Vagina (tissue), 2 donors: ENCODE measurements around the gene EMILIN1.

Source experiments
- CTCF ChIP-seq, 3 experiments: fragments of 450-650 bp in 2 of 3; fragments of 200-600 bp in 1 of 3; sonication (generic) in 1 of 3; IDR thresholded peaks; one replicate each; pipeline ENCODE4 v1.5.1; 2017 to 2019; ENCODE audit warnings: antibody characterized with exemption in 3 of 3, mild to moderate bottlenecking in 2 of 3, moderate library complexity in 2 of 3
- POLR2A ChIP-seq, 2 donors: fragments of 450-650 bp; IDR thresholded peaks; one replicate each; pipeline ENCODE4 v1.6.1; 2017; ENCODE audit warnings: antibody characterized with exemption in 2 of 2, mild to moderate bottlenecking in 2 of 2, moderate library complexity in 2 of 2
- POLR2AphosphoS5 ChIP-seq, 2 donors: sonication (generic); formaldehyde crosslinking; IDR thresholded peaks; one replicate each; pipeline ENCODE4 v1.9.0; 2017; ENCODE audit warnings: antibody characterized with exemption in 2 of 2, mild to moderate bottlenecking in 2 of 2, low read depth in 1 of 2; ENCODE audit not compliant: insufficient read depth in 1 of 2

GRCh38 chr2:27100036-27100435 is 21.6 kb downstream of the EMILIN1 start:
- TF ChIP-seq CTCF (IDR thresholded peaks at IDR 0.05) (no peak), POLR2A (IDR thresholded peaks at IDR 0.05) (no peak), POLR2AphosphoS5 (IDR thresholded peaks at IDR 0.05; ENCODE audit: insufficient read depth in 1 of 2, low read depth in 1 of 2) (no peak)
